Activated T-helper 17 cell treated with anti-CD3 and anti-CD28 coated beads, Interleukin-2, amount 50 U/mL, for 72 hours (primary cell): ENCODE results near the gene EFTUD2. TPM values are rescaled to one million over a fixed set of nuclear protein-coding genes. Genes with fewer than 3 reads are reported as not detected.

ENCODE experiments used
- ATAC-seq: fragments of 150-1000 bp; cut with Tn5 transposase; replicated peaks from 2 replicates; pipeline ENCODE4 v1.10.0; 2021; ENCODE audit warnings: mild to moderate bottlenecking, moderate library complexity
- H3K27ac Mint-ChIP-seq: one replicate; pipeline ENCODE4 v1.8.0; 2022; ENCODE audit warnings: mixed read lengths
- H3K27me3 Mint-ChIP-seq: one replicate; pipeline ENCODE4 v1.8.0; 2022; ENCODE audit warnings: mixed read lengths
- H3K36me3 Mint-ChIP-seq: one replicate; pipeline ENCODE4 v1.8.0; 2022; ENCODE audit warnings: low read depth, mild to moderate bottlenecking, mixed read lengths
- H3K4me1 Mint-ChIP-seq: one replicate; pipeline ENCODE4 v1.8.0; 2022; ENCODE audit warnings: mixed read lengths
- H3K4me3 Mint-ChIP-seq: one replicate; pipeline ENCODE4 v1.8.0; 2022; ENCODE audit warnings: mild to moderate bottlenecking, mixed read lengths
- H3K9me3 Mint-ChIP-seq: one replicate; pipeline ENCODE4 v1.8.0; 2022; ENCODE audit warnings: mixed read lengths
- total RNA-seq, 2 donors: library from RNA; stranded (reverse); gene quantifications; one replicate each; pipeline ENCODE4 v1.2.3, GENCODE V29; 2022

Gene EFTUD2
- total RNA-seq, 2 donors from 2014 or later: 105 to 215 TPM

- no peak overlapping the region for H3K4me3 Mint-ChIP-seq
- peaks cover 10% of the 10 kb centered on the region for H3K27me3 Mint-ChIP-seq
- no peak overlapping the region for H3K27ac Mint-ChIP-seq
- H3K9me3 Mint-ChIP-seq: no peaks in the 10 kb centered on the region
- H3K4me1 Mint-ChIP-seq: no peaks in the 10 kb centered on the region
- no peaks in the 10 kb centered on the region for H3K36me3 Mint-ChIP-seq
- no peak for ATAC-seq
Measured at GRCh38 chr17:44919411-44919810, 20.2 kb upstream of the EFTUD2 start.

GRCh38 chr17:44918006-44918405 lies 18.8 kb upstream of the EFTUD2 start:
- H3K36me3 Mint-ChIP-seq: no peaks in the 10 kb centered on the region
- no peak for ATAC-seq
- no peak overlapping the region for H3K4me3 Mint-ChIP-seq
- peaks cover 16% of the 10 kb centered on the region for H3K27me3 Mint-ChIP-seq
- peaks cover 6% of the 10 kb centered on the region for H3K4me1 Mint-ChIP-seq
- no peaks in the 10 kb centered on the region for H3K9me3 Mint-ChIP-seq
- no peak overlapping the region for H3K27ac Mint-ChIP-seq

- Mint-ChIP-seq H3K36me3 (no peaks in the 10 kb centered on the region), H3K4me1 (peaks cover 6% of the 10 kb centered on the region), H3K4me3 (no peak overlapping the region), H3K9me3 (no peaks in the 10 kb centered on the region), H3K27me3 (peaks cover 19% of the 10 kb centered on the region), H3K27ac (no peak overlapping the region)
- no peak for ATAC-seq
Measured at GRCh38 chr17:44917456-44917855, 18.2 kb upstream of the EFTUD2 start.

- Mint-ChIP-seq H3K9me3 (no peaks in the 10 kb centered on the region), H3K36me3 (no peaks in the 10 kb centered on the region), H3K27me3 (peaks cover 21% of the 10 kb centered on the region), H3K4me3 (no peak overlapping the region), H3K4me1 (peaks cover 6% of the 10 kb centered on the region), H3K27ac (no peak overlapping the region)
- no peak for ATAC-seq
Measured at GRCh38 chr17:44916781-44917241, 17.6 kb upstream of the EFTUD2 start.

- Mint-ChIP-seq H3K27me3 (peaks cover 17% of the 10 kb centered on the region), H3K4me1 (peaks cover 6% of the 10 kb centered on the region), H3K4me3 (no peak overlapping the region), H3K9me3 (no peaks in the 10 kb centered on the region), H3K27ac (no peak overlapping the region), H3K36me3 (no peaks in the 10 kb centered on the region)
- no peak for ATAC-seq
Measured at GRCh38 chr17:44915862-44916780, 16.9 kb upstream of the EFTUD2 start.

- H3K4me1 Mint-ChIP-seq: peaks cover 10% of the 10 kb centered on the region
- no peak within 1 kb of the TSS for H3K4me3 Mint-ChIP-seq
- no peaks in the 10 kb centered on the region for H3K36me3 Mint-ChIP-seq
- H3K27me3 Mint-ChIP-seq: peaks cover 19% of the 10 kb centered on the region
- H3K9me3 Mint-ChIP-seq: no peaks in the 10 kb centered on the region
- H3K27ac Mint-ChIP-seq: no peak within 1 kb of the TSS
- ATAC-seq: no peak
Measured at GRCh38 chr17:44915321-44915726, 16.1 kb upstream of the EFTUD2 start, which contains the start of gene GFAP. TSS of gene GFAP (minus strand) at chr17:44915500. CDS start at chr17:44915486, 14 bp downstream.

GRCh38 chr17:44914698-44915271 lies 15.5 kb upstream of the EFTUD2 start:
- Mint-ChIP-seq H3K36me3 (no peaks in the 10 kb centered on the region), H3K27me3 (peaks cover 19% of the 10 kb centered on the region), H3K9me3 (no peaks in the 10 kb centered on the region), H3K4me1 (peaks cover 10% of the 10 kb centered on the region), H3K4me3 (no peak overlapping the region), H3K27ac (no peak overlapping the region)
- no peak for ATAC-seq

- Mint-ChIP-seq H3K36me3 (no peaks in the 10 kb centered on the region), H3K4me1 (peaks cover 10% of the 10 kb centered on the region), H3K4me3 (no peak overlapping the region), H3K9me3 (no peaks in the 10 kb centered on the region), H3K27me3 (peaks cover 19% of the 10 kb centered on the region), H3K27ac (no peak overlapping the region)
- ATAC-seq: no peak
Measured at GRCh38 chr17:44914148-44914547, 14.9 kb upstream of the EFTUD2 start.

- peaks cover 10% of the 10 kb centered on the region for H3K4me1 Mint-ChIP-seq
- peaks cover 19% of the 10 kb centered on the region for H3K27me3 Mint-ChIP-seq
- ATAC-seq: no peak
- H3K4me3 Mint-ChIP-seq: no peak overlapping the region
- H3K27ac Mint-ChIP-seq: no peak overlapping the region
- H3K36me3 Mint-ChIP-seq: no peaks in the 10 kb centered on the region
- H3K9me3 Mint-ChIP-seq: no peaks in the 10 kb centered on the region
Measured at GRCh38 chr17:44913676-44914075, 14.4 kb upstream of the EFTUD2 start.

GRCh38 chr17:44912763-44913544 lies 13.7 kb upstream of the EFTUD2 start:
- no peaks in the 10 kb centered on the region for H3K9me3 Mint-ChIP-seq
- H3K4me3 Mint-ChIP-seq: peak overlapping the region; percentile 38
- peaks cover 10% of the 10 kb centered on the region for H3K4me1 Mint-ChIP-seq
- H3K27ac Mint-ChIP-seq: peak overlapping the region; percentile 31
- H3K36me3 Mint-ChIP-seq: no peaks in the 10 kb centered on the region
- H3K27me3 Mint-ChIP-seq: peaks cover 19% of the 10 kb centered on the region
- ATAC-seq: no peak

- peak overlapping the region; percentile 29 for H3K4me3 Mint-ChIP-seq
Measured at GRCh38 chr17:44911133-44912001, 12.1 kb upstream of the EFTUD2 start.

GRCh38 chr17:44910231-44911106 lies 11.2 kb upstream of the EFTUD2 start:
- Mint-ChIP-seq H3K36me3 (no peaks in the 10 kb centered on the region), H3K27ac (no peak overlapping the region), H3K4me3 (peak overlapping the region; percentile 29), H3K4me1 (peaks cover 10% of the 10 kb centered on the region), H3K27me3 (peaks cover 23% of the 10 kb centered on the region), H3K9me3 (no peaks in the 10 kb centered on the region)
- ATAC-seq: no peak

More at GRCh38 chr17:44911133-44912001, 12.1 kb upstream of the EFTUD2 start:
- no peaks in the 10 kb centered on the region for H3K36me3 Mint-ChIP-seq
- H3K27ac Mint-ChIP-seq: no peak overlapping the region
- H3K27me3 Mint-ChIP-seq: peaks cover 19% of the 10 kb centered on the region
- H3K4me1 Mint-ChIP-seq: peaks cover 10% of the 10 kb centered on the region
- no peaks in the 10 kb centered on the region for H3K9me3 Mint-ChIP-seq
- ATAC-seq: peak; percentile 83

GRCh38 chr17:44909681-44910144 lies 10.5 kb upstream of the EFTUD2 start:
- peaks cover 10% of the 10 kb centered on the region for H3K4me1 Mint-ChIP-seq
- H3K27ac Mint-ChIP-seq: no peak overlapping the region
- H3K9me3 Mint-ChIP-seq: no peaks in the 10 kb centered on the region
- peaks cover 23% of the 10 kb centered on the region for H3K27me3 Mint-ChIP-seq
- no peak for ATAC-seq
- H3K36me3 Mint-ChIP-seq: no peaks in the 10 kb centered on the region
- no peak overlapping the region for H3K4me3 Mint-ChIP-seq
